ENCODE results near the gene NOTCH2. TPM values are rescaled to one million over a fixed set of nuclear protein-coding genes. Genes with fewer than 3 reads are reported as not detected.

The NOTCH2 gene
- total RNA-seq = 289 and 309 TPM in 2 replicates

DNA sequence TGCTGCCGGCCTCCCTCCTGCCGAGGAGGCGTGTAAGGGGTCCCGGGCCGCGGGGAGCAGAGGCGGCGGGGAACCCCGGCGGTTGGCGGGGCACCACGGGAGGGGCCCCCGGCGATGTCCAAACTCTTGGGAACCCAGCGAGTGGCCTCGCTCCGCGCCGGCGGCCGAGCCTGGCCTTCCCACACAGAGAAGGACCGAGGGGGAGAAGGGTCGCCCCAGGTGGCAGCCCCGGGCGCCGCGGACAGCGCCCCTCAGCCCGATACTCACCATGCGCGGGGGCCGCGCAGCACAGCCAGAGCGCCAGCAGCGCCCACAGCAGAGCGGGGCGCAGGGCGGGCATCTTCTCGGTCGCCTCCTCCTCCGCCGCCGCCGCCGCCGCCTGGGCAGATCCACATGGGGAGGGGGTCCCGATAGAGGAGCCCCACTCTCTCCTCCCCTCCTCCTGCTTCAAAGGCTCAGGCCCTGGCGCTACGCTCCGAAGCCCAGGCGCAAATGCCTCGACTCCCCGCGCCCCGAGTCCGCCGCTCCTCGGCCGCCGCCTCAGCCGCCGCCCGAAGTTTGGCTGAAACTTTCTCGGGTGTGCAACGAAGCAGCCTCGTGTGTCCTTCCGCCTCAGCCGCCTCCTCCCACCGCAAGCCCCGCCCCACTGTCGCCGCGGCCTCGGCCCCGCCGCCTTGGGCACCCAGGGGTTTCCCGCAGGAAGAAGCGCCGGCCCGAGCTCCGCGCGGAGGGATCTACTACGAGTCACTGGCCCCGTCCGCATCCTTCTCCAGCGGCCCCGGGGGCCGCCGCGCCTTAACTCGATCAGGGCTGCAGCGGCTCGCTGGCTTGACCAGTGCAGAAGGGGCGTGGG lies at the start of gene NOTCH2:
TSS of gene NOTCH2 (minus strand) at position 596 of the 853 bp plus-strand sequence. CDS start at position 340, 256 bp downstream.

DNA sequence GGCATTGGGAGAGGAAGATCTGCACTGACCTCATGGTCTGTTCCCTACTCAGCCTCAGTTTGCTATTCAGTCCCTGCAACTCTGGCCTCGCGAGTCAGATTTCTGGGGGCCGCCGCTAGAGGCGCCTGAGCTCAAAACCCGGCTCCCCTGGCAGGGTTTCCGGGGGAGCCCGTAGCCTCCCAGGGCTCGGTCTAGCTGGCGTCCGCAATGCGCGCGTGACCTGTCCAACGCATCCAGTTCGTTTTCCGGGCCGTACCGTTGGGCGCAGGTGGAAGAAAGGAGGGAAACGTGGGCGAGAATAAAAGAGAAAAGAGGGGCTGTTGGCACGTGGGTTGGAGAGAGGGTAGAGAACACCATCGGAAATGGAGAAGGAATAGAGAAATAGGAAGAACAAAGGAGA lies 173.2 kb downstream of the NOTCH2 start, which contains the start of gene ADAM30:
TSS of gene ADAM30 (minus strand) at position 213 of the 400 bp plus-strand sequence. CDS start at position 34, 179 bp downstream.

Other genes with a start within 250 kb of the NOTCH2 start
- gene ADAM30, start 173.1 kb downstream of the NOTCH2 start, total RNA-seq = not detected in 2 replicates
- gene SEC22B, start 106.9 kb upstream of the NOTCH2 start, total RNA-seq = 102 and 143 TPM in 2 replicates

All from articular chondrocyte of knee joint (primary cell).